Hematopoietic multipotent progenitor cell treated with erythropoietin and hydrocortisone succinate and interleukin-3 and kit ligand, for 6 days (in vitro differentiated cells): ENCODE data around the gene SNRPA.

ENCODE experiments used
- DNase-seq: peaks from one replicate; pipeline ENCODE4 v3.0.0-alpha.2; 2015

Gene SNRPA

GRCh38 chr19:40750874-40751537, at the start of gene SNRPA:
SNRPA (plus strand) TSS chr19:40751203; CDS start chr19:40751409, 206 bp downstream.
- peak; percentile 99 for DNase-seq

GRCh38 chr19:40701758-40702157, 49.2 kb upstream of the SNRPA start:
- no peak for DNase-seq

- peak; percentile 54 for DNase-seq
Observed at GRCh38 chr19:40702337-40703012, 48.5 kb upstream of the SNRPA start.

GRCh38 chr19:40703029-40703755, 47.8 kb upstream of the SNRPA start:
- no peak for DNase-seq

GRCh38 chr19:40704491-40705361, 46.3 kb upstream of the SNRPA start:
- DNase-seq = no peak

- no peak for DNase-seq
Observed at GRCh38 chr19:40705362-40705651, 45.7 kb upstream of the SNRPA start.

GRCh38 chr19:40705950-40706619, 44.9 kb upstream of the SNRPA start:
- no peak for DNase-seq

- DNase-seq = no peak
Observed at GRCh38 chr19:40707615-40708014, 43.4 kb upstream of the SNRPA start.

GRCh38 chr19:40709817-40710216, 41.2 kb upstream of the SNRPA start:
- DNase-seq = no peak

GRCh38 chr19:40713939-40714338, 37.1 kb upstream of the SNRPA start:
- DNase-seq = no peak

GRCh38 chr19:40714441-40715299, 36.3 kb upstream of the SNRPA start:
- DNase-seq = peak; percentile 96

- peak; percentile 62 for DNase-seq
Observed at GRCh38 chr19:40716031-40716481, 34.9 kb upstream of the SNRPA start.

GRCh38 chr19:40716482-40717324, 34.3 kb upstream of the SNRPA start, which contains the start of the genes COQ8B and ITPKC:
COQ8B (minus strand) TSS chr19:40716886; CDS start chr19:40714632, 2,254 bp downstream.
ITPKC (plus strand) TSS chr19:40717112; CDS start chr19:40717136, 24 bp downstream.
- DNase-seq = peak; percentile 98

- DNase-seq = no peak
Observed at GRCh38 chr19:40717325-40717879, 33.6 kb upstream of the SNRPA start.

- peak; percentile 34 for DNase-seq
Observed at GRCh38 chr19:40717880-40718773, 32.9 kb upstream of the SNRPA start.

GRCh38 chr19:40718774-40719391, 32.1 kb upstream of the SNRPA start:
- peak; percentile 51 for DNase-seq

GRCh38 chr19:40719414-40719894, 31.5 kb upstream of the SNRPA start:
- DNase-seq = no peak

- DNase-seq = no peak
Observed at GRCh38 chr19:40721140-40721486, 29.9 kb upstream of the SNRPA start.
